ENCODE data around the gene POTEJ. TPM values are rescaled to one million over a fixed set of nuclear protein-coding genes. Genes with fewer than 3 reads are reported as not detected.
"Not testable (repeated sequence)": the region's sequence is repeated elsewhere in the genome, so short reads cannot be mapped to it uniquely, and the experiment has no call there.

The POTEJ gene
- total RNA-seq, 1 experiment from 2014 or later: not detected

DNA sequence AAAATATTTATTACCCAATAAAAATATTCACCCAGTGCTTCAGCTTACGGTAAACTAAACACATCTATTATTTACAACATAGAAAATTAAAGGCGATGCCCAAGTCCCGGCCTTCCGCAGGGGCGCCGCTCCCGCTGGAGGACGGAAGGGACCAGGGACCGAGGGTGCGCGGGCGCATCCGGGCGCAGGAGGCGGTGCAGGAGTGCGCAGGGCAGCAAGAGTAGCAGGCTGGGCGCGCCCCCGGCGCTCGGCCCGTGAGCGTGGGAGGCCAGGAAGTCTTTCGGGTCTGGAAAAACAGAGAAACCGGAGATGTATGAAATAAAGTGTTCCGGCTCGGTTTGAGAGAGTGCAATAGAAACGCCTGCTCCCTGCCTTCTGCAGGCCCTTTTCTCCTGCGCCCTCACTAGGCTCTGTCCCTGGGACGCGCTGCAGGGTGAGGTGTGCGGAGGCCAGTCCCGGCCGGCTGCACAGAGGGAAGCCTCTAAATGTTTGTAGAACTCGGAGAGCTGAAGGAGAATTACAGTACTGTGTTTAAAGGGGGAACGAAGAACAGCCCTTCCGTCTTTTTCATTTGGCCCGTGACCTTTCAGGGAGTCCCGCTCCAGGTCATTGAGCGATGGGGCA, 18.3 kb upstream of the POTEJ start:
- POLR2A ChIA-PET (ENCODE audit: unreplicated experiment); BruUV-seq (replicated peaks); H3K9me2 ChIP-seq (ENCODE audit: insufficient read depth); H4K20me1 ChIP-seq (ENCODE audit: insufficient read depth); H2AFZ ChIP-seq; DNase-seq; H3K4me2 ChIP-seq; H3F3A ChIP-seq (ENCODE audit: insufficient read depth, low read depth); H3K36me3 ChIP-seq (ENCODE audit: low read depth); H3K4me1 ChIP-seq (replicated peaks; ENCODE audit: insufficient read depth); H3K4me3 ChIP-seq; H3K27ac ChIP-seq; intact Hi-C loops (cut with micrococcal nuclease; ENCODE audit: unreplicated experiment); H3K79me2 ChIP-seq (ENCODE audit: low read depth); H3K27me3 ChIP-seq (ENCODE audit: insufficient read depth, low read depth); CTCF ChIA-PET; H3K9me3 ChIP-seq (ENCODE audit: insufficient read depth, low read depth): not testable (repeated sequence)

DNA sequence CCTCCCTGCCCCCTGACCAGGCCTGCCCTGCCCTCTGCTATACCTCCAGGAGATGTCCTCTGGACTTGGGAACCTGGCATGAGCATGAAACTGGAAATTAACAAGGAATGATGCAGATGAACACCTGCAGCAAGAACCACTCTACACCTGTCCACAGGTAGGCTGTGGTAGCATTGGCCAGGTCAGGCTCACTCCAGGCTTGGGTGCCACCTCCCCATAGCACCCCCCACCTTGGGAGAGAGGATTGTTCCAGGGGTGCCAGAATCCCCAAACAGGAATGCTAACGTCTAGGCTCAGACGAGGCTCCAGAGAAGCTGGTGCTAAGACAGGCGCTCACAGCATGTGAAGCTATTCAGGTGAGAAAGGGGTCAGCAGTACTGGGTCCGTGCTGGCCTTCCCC, 17.2 kb upstream of the POTEJ start:
- H2AFZ ChIP-seq; H3K36me3 ChIP-seq (ENCODE audit: low read depth); H3K9me2 ChIP-seq (ENCODE audit: insufficient read depth); H4K20me1 ChIP-seq (ENCODE audit: insufficient read depth); intact Hi-C loops (cut with micrococcal nuclease; ENCODE audit: unreplicated experiment); H3F3A ChIP-seq (ENCODE audit: insufficient read depth, low read depth); DNase-seq; H3K9me3 ChIP-seq (ENCODE audit: insufficient read depth, low read depth); H3K4me2 ChIP-seq; POLR2A ChIA-PET (ENCODE audit: unreplicated experiment); H3K4me3 ChIP-seq; H3K79me2 ChIP-seq (ENCODE audit: low read depth); CTCF ChIA-PET; H3K4me1 ChIP-seq (replicated peaks; ENCODE audit: insufficient read depth); BruUV-seq (replicated peaks); H3K27ac ChIP-seq; H3K27me3 ChIP-seq (ENCODE audit: insufficient read depth, low read depth): not testable (repeated sequence)

DNA sequence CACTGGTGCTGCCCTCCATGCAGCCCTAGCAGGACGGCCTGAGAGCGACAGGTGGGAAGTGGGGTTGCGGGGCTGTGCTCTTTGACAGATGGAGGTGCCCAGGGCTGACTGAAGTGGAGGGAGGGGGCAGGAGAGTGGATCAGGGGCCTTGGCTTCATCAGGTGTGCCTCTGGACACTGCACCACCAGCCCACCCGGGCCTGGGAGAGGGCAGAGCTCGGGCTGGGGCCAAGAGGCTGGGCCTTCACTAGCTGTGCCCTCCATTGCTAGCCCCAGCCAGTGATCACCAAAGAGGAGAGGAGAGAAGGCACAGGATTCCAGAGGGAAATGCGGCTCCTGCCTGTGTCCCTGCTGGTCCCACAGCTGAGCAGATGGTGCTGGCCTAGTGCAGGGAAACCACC, 14.5 kb upstream of the POTEJ start:
- H3F3A ChIP-seq (ENCODE audit: insufficient read depth, low read depth); H3K4me2 ChIP-seq; H3K9me2 ChIP-seq (ENCODE audit: insufficient read depth); H2AFZ ChIP-seq; POLR2A ChIA-PET (ENCODE audit: unreplicated experiment); H3K4me1 ChIP-seq (replicated peaks; ENCODE audit: insufficient read depth); BruUV-seq (replicated peaks); H3K36me3 ChIP-seq (ENCODE audit: low read depth); DNase-seq; intact Hi-C loops (cut with micrococcal nuclease; ENCODE audit: unreplicated experiment); H3K27me3 ChIP-seq (ENCODE audit: insufficient read depth, low read depth); H3K79me2 ChIP-seq (ENCODE audit: low read depth); H3K4me3 ChIP-seq; H3K27ac ChIP-seq; H3K9me3 ChIP-seq (ENCODE audit: insufficient read depth, low read depth); H4K20me1 ChIP-seq (ENCODE audit: insufficient read depth); CTCF ChIA-PET: not testable (repeated sequence)

GRCh38 chr2:130597994-130598393, 13.2 kb upstream of the POTEJ start:
- H3K36me3 ChIP-seq (ENCODE audit: low read depth); POLR2A ChIA-PET (ENCODE audit: unreplicated experiment); H4K20me1 ChIP-seq (ENCODE audit: insufficient read depth); H3K9me2 ChIP-seq (ENCODE audit: insufficient read depth); H3K4me2 ChIP-seq; BruUV-seq (replicated peaks); H3K79me2 ChIP-seq (ENCODE audit: low read depth); intact Hi-C loops (cut with micrococcal nuclease; ENCODE audit: unreplicated experiment); H3F3A ChIP-seq (ENCODE audit: insufficient read depth, low read depth); CTCF ChIA-PET; H3K9me3 ChIP-seq (ENCODE audit: insufficient read depth, low read depth); H3K4me1 ChIP-seq (replicated peaks; ENCODE audit: insufficient read depth); H3K27ac ChIP-seq; H3K4me3 ChIP-seq; DNase-seq; H2AFZ ChIP-seq; H3K27me3 ChIP-seq (ENCODE audit: insufficient read depth, low read depth): not testable (repeated sequence)

GRCh38 chr2:130598463-130598862, 12.8 kb upstream of the POTEJ start:
- DNase-seq; H3K27me3 ChIP-seq (ENCODE audit: insufficient read depth, low read depth); H3K4me2 ChIP-seq; BruUV-seq (replicated peaks); H3K9me3 ChIP-seq (ENCODE audit: insufficient read depth, low read depth); H3K9me2 ChIP-seq (ENCODE audit: insufficient read depth); CTCF ChIA-PET; H3K36me3 ChIP-seq (ENCODE audit: low read depth); intact Hi-C loops (cut with micrococcal nuclease; ENCODE audit: unreplicated experiment); H4K20me1 ChIP-seq (ENCODE audit: insufficient read depth); H2AFZ ChIP-seq; H3F3A ChIP-seq (ENCODE audit: insufficient read depth, low read depth); H3K27ac ChIP-seq; POLR2A ChIA-PET (ENCODE audit: unreplicated experiment); H3K4me3 ChIP-seq; H3K4me1 ChIP-seq (replicated peaks; ENCODE audit: insufficient read depth); H3K79me2 ChIP-seq (ENCODE audit: low read depth): not testable (repeated sequence)

GRCh38 chr2:130599393-130599792, 11.8 kb upstream of the POTEJ start, which contains the start of gene CFC1:
CFC1 (minus strand) TSS chr2:130599575; CDS start chr2:130599287, 288 bp downstream.
- CTCF ChIA-PET; H3K79me2 ChIP-seq (ENCODE audit: low read depth); H3K27ac ChIP-seq; H3K9me3 ChIP-seq (ENCODE audit: insufficient read depth, low read depth); H3F3A ChIP-seq (ENCODE audit: insufficient read depth, low read depth); H3K36me3 ChIP-seq (ENCODE audit: low read depth); DNase-seq; H3K9me2 ChIP-seq (ENCODE audit: insufficient read depth); H4K20me1 ChIP-seq (ENCODE audit: insufficient read depth); H3K4me1 ChIP-seq (replicated peaks; ENCODE audit: insufficient read depth); H3K4me3 ChIP-seq; intact Hi-C loops (cut with micrococcal nuclease; ENCODE audit: unreplicated experiment); H3K27me3 ChIP-seq (ENCODE audit: insufficient read depth, low read depth); H3K4me2 ChIP-seq; BruUV-seq (replicated peaks); POLR2A ChIA-PET (ENCODE audit: unreplicated experiment); H2AFZ ChIP-seq: not testable (repeated sequence)

- H3K27ac ChIP-seq; H3K9me3 ChIP-seq (ENCODE audit: insufficient read depth, low read depth); BruUV-seq (replicated peaks); H3K4me3 ChIP-seq; H3F3A ChIP-seq (ENCODE audit: insufficient read depth, low read depth); H3K36me3 ChIP-seq (ENCODE audit: low read depth); H2AFZ ChIP-seq; intact Hi-C loops (cut with micrococcal nuclease; ENCODE audit: unreplicated experiment); H3K27me3 ChIP-seq (ENCODE audit: insufficient read depth, low read depth); DNase-seq; POLR2A ChIA-PET (ENCODE audit: unreplicated experiment); H3K79me2 ChIP-seq (ENCODE audit: low read depth); H4K20me1 ChIP-seq (ENCODE audit: insufficient read depth); CTCF ChIA-PET; H3K9me2 ChIP-seq (ENCODE audit: insufficient read depth); H3K4me1 ChIP-seq (replicated peaks; ENCODE audit: insufficient read depth); H3K4me2 ChIP-seq: not testable (repeated sequence)
These were observed 11.3 kb upstream of the POTEJ start for GRCh38 chr2:130599926-130600325.
